ENCODE data around the gene BMP2K. TPM values are rescaled to one million over a fixed set of nuclear protein-coding genes. Genes with fewer than 3 reads are reported as not detected.

The BMP2K gene
- polyA plus RNA-seq, 1 experiment: 36.5 TPM

DNA sequence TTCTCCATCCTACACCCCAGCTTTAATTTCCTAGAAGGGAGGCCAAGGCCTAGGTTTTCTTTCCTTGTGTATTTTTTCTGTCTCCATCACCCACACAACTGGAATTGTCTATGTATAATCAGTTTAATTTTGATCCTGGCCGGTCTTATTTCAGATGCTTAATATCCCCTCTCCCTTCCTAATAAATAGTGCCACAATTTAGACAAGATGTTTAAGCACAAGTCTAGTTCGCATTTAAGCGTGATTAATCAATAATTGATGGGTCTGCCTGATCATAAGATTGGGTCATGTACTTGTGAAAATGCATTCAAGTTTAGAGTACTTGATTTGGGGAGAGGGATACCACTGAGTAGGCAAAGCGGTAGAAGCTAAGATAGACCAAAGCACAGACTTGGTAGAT, 2.4 kb downstream of the BMP2K start:
- H3K27me3 ChIP-seq (ENCODE audit: control insufficient read depth, insufficient read depth, low read length): no peaks in the 10 kb centered on the region
- POLR2A ChIA-PET: no interaction called here
- TF ChIP-seq, protein P1, sequence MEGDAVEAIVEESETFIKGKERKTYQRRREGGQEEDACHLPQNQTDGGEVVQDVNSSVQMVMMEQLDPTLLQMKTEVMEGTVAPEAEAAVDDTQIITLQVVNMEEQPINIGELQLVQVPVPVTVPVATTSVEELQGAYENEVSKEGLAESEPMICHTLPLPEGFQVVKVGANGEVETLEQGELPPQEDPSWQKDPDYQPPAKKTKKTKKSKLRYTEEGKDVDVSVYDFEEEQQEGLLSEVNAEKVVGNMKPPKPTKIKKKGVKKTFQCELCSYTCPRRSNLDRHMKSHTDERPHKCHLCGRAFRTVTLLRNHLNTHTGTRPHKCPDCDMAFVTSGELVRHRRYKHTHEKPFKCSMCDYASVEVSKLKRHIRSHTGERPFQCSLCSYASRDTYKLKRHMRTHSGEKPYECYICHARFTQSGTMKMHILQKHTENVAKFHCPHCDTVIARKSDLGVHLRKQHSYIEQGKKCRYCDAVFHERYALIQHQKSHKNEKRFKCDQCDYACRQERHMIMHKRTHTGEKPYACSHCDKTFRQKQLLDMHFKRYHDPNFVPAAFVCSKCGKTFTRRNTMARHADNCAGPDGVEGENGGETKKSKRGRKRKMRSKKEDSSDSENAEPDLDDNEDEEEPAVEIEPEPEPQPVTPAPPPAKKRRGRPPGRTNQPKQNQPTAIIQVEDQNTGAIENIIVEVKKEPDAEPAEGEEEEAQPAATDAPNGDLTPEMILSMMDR (IDR thresholded peaks at IDR 0.05; ENCODE audit: low read depth, low read length): no peak
- no peak for DNase-seq (ENCODE audit: low read depth, low spot score)
- peak overlapping the region; percentile 83; the same call in 1 of the 2 replicates for H3K4me3 ChIP-seq (ENCODE audit: low read depth, low read length)
- no peaks in the 10 kb centered on the region for H3K9me3 ChIP-seq (ENCODE audit: control insufficient read depth, insufficient read depth, low read length)
- H3K27ac ChIP-seq (ENCODE audit: low read depth, low read length): no peak overlapping the region
- CTCF ChIA-PET: interaction anchor here (1.8 to 2.3 kb wide), 2 partner anchors 85 to 134 kb away, joined by 6 read pairs; no protein-coding TSS in a partner anchor

DNA sequence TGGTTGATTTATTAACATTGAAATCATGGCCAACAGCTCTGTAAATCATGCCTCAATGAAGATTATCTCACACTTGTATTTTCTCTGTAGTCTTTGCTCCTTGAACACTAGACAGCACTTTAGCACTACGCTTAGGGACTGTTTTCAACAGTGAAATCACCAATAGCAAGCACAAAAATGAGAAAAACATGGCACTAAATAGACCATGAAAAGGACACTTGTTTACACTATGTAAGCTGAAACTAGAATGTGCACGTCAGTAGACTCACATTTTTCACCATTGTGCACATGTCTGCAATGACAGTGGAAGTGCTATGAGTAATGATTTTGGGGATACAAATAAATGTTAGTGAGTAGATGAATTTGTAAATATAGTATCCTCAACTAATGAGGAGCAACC, 3.1 kb downstream of the BMP2K start:
- Histone ChIP-seq H3K27me3 (ENCODE audit: control insufficient read depth, insufficient read depth, low read length) (no peaks in the 10 kb centered on the region), H3K4me3 (ENCODE audit: low read depth, low read length) (no peak overlapping the region), H3K9me3 (ENCODE audit: control insufficient read depth, insufficient read depth, low read length) (no peaks in the 10 kb centered on the region), H3K27ac (ENCODE audit: low read depth, low read length) (no peak overlapping the region)
- POLR2A ChIA-PET: no interaction called here
- CTCF ChIA-PET: no interaction called here
- no peak for DNase-seq (ENCODE audit: low read depth, low spot score)
- TF ChIP-seq, protein P1 (IDR thresholded peaks at IDR 0.05; ENCODE audit: low read depth, low read length): no peak

GRCh38 chr4:78780093-78780492, 3.9 kb downstream of the BMP2K start:
- TF ChIP-seq, protein P1 (IDR thresholded peaks at IDR 0.05; ENCODE audit: low read depth, low read length): no peak
- no peak for DNase-seq (ENCODE audit: low read depth, low spot score)
- Histone ChIP-seq H3K4me3 (ENCODE audit: low read depth, low read length) (no peak overlapping the region), H3K27ac (ENCODE audit: low read depth, low read length) (no peak overlapping the region), H3K27me3 (ENCODE audit: control insufficient read depth, insufficient read depth, low read length) (no peaks in the 10 kb centered on the region), H3K9me3 (ENCODE audit: control insufficient read depth, insufficient read depth, low read length) (no peaks in the 10 kb centered on the region)
- CTCF ChIA-PET: interaction anchor here (1.4 to 2.1 kb wide), 2 partner anchors 30 to 135 kb away, joined by 3 to 7 read pairs; no protein-coding TSS in a partner anchor
- POLR2A ChIA-PET: no interaction called here

GRCh38 chr4:78781139-78781538, 5.0 kb downstream of the BMP2K start:
- no peaks in the 10 kb centered on the region for H3K27me3 ChIP-seq (ENCODE audit: control insufficient read depth, insufficient read depth, low read length)
- CTCF ChIA-PET: interaction anchor here (0.6 to 2.1 kb wide), 4 partner anchors 31 to 136 kb away, joined by 3 to 7 read pairs (median 3); no protein-coding TSS in a partner anchor
- TF ChIP-seq, protein P1 (IDR thresholded peaks at IDR 0.05; ENCODE audit: low read depth, low read length): no peak
- H3K4me3 ChIP-seq (ENCODE audit: low read depth, low read length): no peak overlapping the region
- H3K9me3 ChIP-seq (ENCODE audit: control insufficient read depth, insufficient read depth, low read length): no peaks in the 10 kb centered on the region
- no peak overlapping the region for H3K27ac ChIP-seq (ENCODE audit: low read depth, low read length)
- no peak for DNase-seq (ENCODE audit: low read depth, low spot score)
- POLR2A ChIA-PET: interaction anchor here (0.5 kb wide), 1 partner anchor 53 kb away, joined by 3 read pairs; no protein-coding TSS in a partner anchor

DNA sequence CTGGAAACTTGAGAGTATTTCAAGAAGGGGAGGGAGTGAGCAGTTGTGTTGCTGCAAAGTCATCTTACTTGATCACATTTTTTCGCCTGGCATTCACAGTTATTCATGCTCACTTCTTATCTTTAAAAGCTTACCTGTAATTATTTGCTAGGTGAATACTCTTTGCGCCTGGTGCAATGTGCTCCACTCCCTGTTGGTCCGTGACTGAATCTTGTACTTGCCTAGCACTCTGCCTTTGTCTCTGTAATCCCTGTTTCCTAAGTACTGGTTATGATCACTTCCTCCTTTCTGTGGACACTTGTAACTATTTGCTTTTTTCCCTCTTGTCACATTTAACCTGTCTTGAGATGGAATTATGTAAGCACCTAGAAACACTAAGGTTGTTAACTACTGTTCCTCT, 5.8 kb downstream of the BMP2K start:
- Histone ChIP-seq H3K27me3 (ENCODE audit: control insufficient read depth, insufficient read depth, low read length) (no peaks in the 10 kb centered on the region), H3K9me3 (ENCODE audit: control insufficient read depth, insufficient read depth, low read length) (no peaks in the 10 kb centered on the region), H3K4me3 (ENCODE audit: low read depth, low read length) (no peak overlapping the region), H3K27ac (ENCODE audit: low read depth, low read length) (no peak overlapping the region)
- TF ChIP-seq, protein P1 (IDR thresholded peaks at IDR 0.05; ENCODE audit: low read depth, low read length): no peak
- CTCF ChIA-PET: interaction anchor here (0.7 to 2.1 kb wide), 4 partner anchors 82 to 785 kb away, joined by 3 to 7 read pairs (median 6); no protein-coding TSS in a partner anchor
- POLR2A ChIA-PET: no interaction called here
- no peak for DNase-seq (ENCODE audit: low read depth, low spot score)
